H9 (cell line): ENCODE measurements around the gene EFEMP1. TPM values are rescaled to one million over a fixed set of nuclear protein-coding genes. Genes with fewer than 3 reads are reported as not detected.

ENCODE experiments used
- DNase-seq: peaks from one replicate; pipeline ENCODE4 v3.0.0-alpha.2; 2017
- H2AFZ ChIP-seq: one replicate; pipeline ENCODE4 v1.6.1; 2013; ENCODE audit warnings: mild to moderate bottlenecking, low read length, control low read depth, moderate library complexity
- H2AK5ac ChIP-seq: 2 replicates; pipeline ENCODE4 v1.6.1; 2013; ENCODE audit warnings: low read length, control low read depth, mixed read lengths; ENCODE audit not compliant: insufficient read length
- H2BK120ac ChIP-seq: one replicate; pipeline ENCODE4 v1.6.1; 2013; ENCODE audit warnings: low read depth, mild to moderate bottlenecking, low read length, control low read depth, inconsistent platforms; ENCODE audit not compliant: poor library complexity, severe bottlenecking
- H2BK12ac ChIP-seq: 2 replicates; pipeline ENCODE4 v1.6.1; 2013; ENCODE audit warnings: low read length, control low read depth, mixed read lengths, low read depth; ENCODE audit not compliant: insufficient read length
- H2BK15ac ChIP-seq: 2 replicates; pipeline ENCODE4 v1.6.1; 2013; ENCODE audit warnings: low read depth, low read length, control low read depth
- H2BK20ac ChIP-seq: one replicate; pipeline ENCODE4 v1.6.1; 2013; ENCODE audit warnings: low read depth, mild to moderate bottlenecking, low read length, control low read depth, inconsistent platforms; ENCODE audit not compliant: poor library complexity, severe bottlenecking
- H2BK5ac ChIP-seq: 2 replicates; pipeline ENCODE4 v1.6.1; 2013; ENCODE audit warnings: low read length, control low read depth, mixed read lengths; ENCODE audit not compliant: insufficient read length
- H3K14ac ChIP-seq: 2 replicates; pipeline ENCODE4 v1.6.1; 2013; ENCODE audit warnings: low read length, control low read depth; ENCODE audit not compliant: insufficient read depth
- H3K18ac ChIP-seq: 2 replicates; pipeline ENCODE4 v1.6.1; 2013; ENCODE audit warnings: low read depth, mild to moderate bottlenecking, mixed read lengths, low read length, control low read depth; ENCODE audit not compliant: insufficient read length
- H3K23ac ChIP-seq: 2 replicates; pipeline ENCODE4 v1.6.1; 2013; ENCODE audit warnings: low read length, control low read depth, mixed read lengths, low read depth; ENCODE audit not compliant: insufficient read length
- H3K23me2 ChIP-seq: 2 replicates; pipeline ENCODE4 v1.6.1; 2013; ENCODE audit warnings: low read depth, mild to moderate bottlenecking, mixed read lengths, low read length, control low read depth; ENCODE audit not compliant: insufficient read length, poor library complexity, severe bottlenecking
- H3K27ac ChIP-seq: 2 replicates; pipeline ENCODE4 v1.5.1; 2013; ENCODE audit warnings: low read length, control low read depth, mixed read lengths, low read depth; ENCODE audit not compliant: insufficient read length
- H3K27me3 ChIP-seq: 2 replicates; pipeline ENCODE4 v1.6.1; 2013; ENCODE audit warnings: low read length, control low read depth, inconsistent platforms; ENCODE audit not compliant: insufficient read depth
- H3K4ac ChIP-seq: 2 replicates; pipeline ENCODE4 v1.6.1; 2013; ENCODE audit warnings: low read depth, mild to moderate bottlenecking, control low read depth, inconsistent platforms, low read length, moderate library complexity
- H3K4me1 ChIP-seq: 2 replicates; pipeline ENCODE4 v1.6.1; 2013; ENCODE audit warnings: low read length, control low read depth, inconsistent platforms; ENCODE audit not compliant: insufficient read depth
- H3K4me2 ChIP-seq: 2 replicates; pipeline ENCODE4 v1.6.1; 2013; ENCODE audit warnings: low read length, control low read depth, mixed read lengths; ENCODE audit not compliant: insufficient read length, insufficient read depth
- H3K56ac ChIP-seq: 2 replicates; pipeline ENCODE4 v1.6.1; 2013; ENCODE audit warnings: low read depth, mild to moderate bottlenecking, mixed read lengths, low read length, control low read depth; ENCODE audit not compliant: insufficient read length
- H3K79me1 ChIP-seq: 2 replicates; pipeline ENCODE4 v1.6.1; 2013; ENCODE audit warnings: low read depth, mild to moderate bottlenecking, moderate library complexity, low read length, control low read depth, inconsistent platforms; ENCODE audit not compliant: insufficient read depth, poor library complexity, severe bottlenecking
- H3K79me2 ChIP-seq: 2 replicates; pipeline ENCODE4 v1.6.1; 2013; ENCODE audit warnings: low read length, control low read depth, inconsistent platforms; ENCODE audit not compliant: insufficient read depth
- H3K9ac ChIP-seq: 2 replicates; pipeline ENCODE4 v1.6.1; 2013; ENCODE audit warnings: low read length, control low read depth, mixed read lengths; ENCODE audit not compliant: insufficient read length; ENCODE audit errors: extremely low read depth
- H3K9me3 ChIP-seq: one replicate; pipeline ENCODE4 v1.6.1; 2013; ENCODE audit warnings: low read depth, low read length, inconsistent platforms; ENCODE audit not compliant: control insufficient read depth
- H3T11ph ChIP-seq: one replicate; pipeline ENCODE4 v1.6.1; 2013; ENCODE audit warnings: mild to moderate bottlenecking, low read length, control low read depth, inconsistent platforms
- H4K20me1 ChIP-seq: one replicate; pipeline ENCODE4 v1.6.1; 2013; ENCODE audit not compliant: control insufficient read depth, insufficient read length, insufficient read depth
- H4K5ac ChIP-seq: 2 replicates; pipeline ENCODE4 v1.6.1; 2013; ENCODE audit warnings: low read depth, mild to moderate bottlenecking, mixed read lengths, low read length, control low read depth; ENCODE audit not compliant: insufficient read length
- H4K8ac ChIP-seq: replicated peaks from 2 replicates; pipeline ENCODE4 v1.6.1; 2013; ENCODE audit warnings: low read length, control low read depth, mixed read lengths, low read depth; ENCODE audit not compliant: insufficient read length
- H4K91ac ChIP-seq: 2 replicates; pipeline ENCODE4 v1.6.1; 2013; ENCODE audit warnings: low read depth, mild to moderate bottlenecking, moderate library complexity, mixed read lengths, low read length, control low read depth; ENCODE audit not compliant: insufficient read length
- H3K27ac Mint-ChIP-seq, 3 experiments: 2 replicates in 2 of 3; 3 replicates in 1 of 3; pipeline ENCODE4 v1.8.0; 2020 to 2021; ENCODE audit warnings: mixed read lengths in 3 of 3, mild to moderate bottlenecking in 1 of 3, moderate library complexity in 1 of 3
- H3K27me3 Mint-ChIP-seq: 2 replicates; pipeline ENCODE4 v1.8.0; 2021; ENCODE audit warnings: low read depth, mild to moderate bottlenecking, moderate library complexity, mixed read lengths
- H3K36me3 Mint-ChIP-seq, 3 experiments: 2 replicates in 2 of 3; 3 replicates in 1 of 3; pipeline ENCODE4 v1.8.0; 2020 to 2021; ENCODE audit warnings: low read depth in 3 of 3, mixed read lengths in 3 of 3; ENCODE audit not compliant: insufficient read depth in 1 of 3
- H3K4me1 Mint-ChIP-seq, 2 experiments: 2 replicates each; pipeline ENCODE4 v1.8.0; 2020; ENCODE audit warnings: mixed read lengths in 2 of 2
- H3K4me3 Mint-ChIP-seq, 2 experiments: 2 replicates in 1 of 2; 3 replicates in 1 of 2; pipeline ENCODE4 v1.8.0; 2020 to 2021; ENCODE audit warnings: mild to moderate bottlenecking in 2 of 2, mixed read lengths in 2 of 2, moderate library complexity in 1 of 2
- H3K9me3 Mint-ChIP-seq, 2 experiments: 2 replicates in 1 of 2; 3 replicates in 1 of 2; pipeline ENCODE4 v1.8.0; 2020; ENCODE audit warnings: mild to moderate bottlenecking in 2 of 2, mixed read lengths in 2 of 2, moderate library complexity in 1 of 2
- WGBS: extraction: QIAGEN DNeasy Blood & Tissue Kit; methylation state at CpG from one replicate; pipeline ENCODE4 v1.1.7; 2013; ENCODE audit warnings: missing lambda C conversion rate, low lambda C conversion rate, mixed read lengths; ENCODE audit not compliant: insufficient read length; ENCODE audit errors: extremely low coverage; 5-methylcytosine and 5-hydroxymethylcytosine counted together
- total RNA-seq: library from RNA; stranded (reverse); gene quantifications from 2 replicates; pipeline ENCODE4 v1.2.1, GENCODE V29; 2021
- TF ChIP-seq, protein P1 (sequence below): fragments of 200-600 bp; sonication (generic); conservative IDR thresholded peaks from 3 replicates; pipeline ENCODE4 v1.8.0; 2021; ENCODE audit warnings: antibody characterized with exemption, mild to moderate bottlenecking

Gene EFEMP1
- total RNA-seq, 1 experiment from 2014 or later = 3.5 TPM

DNA sequence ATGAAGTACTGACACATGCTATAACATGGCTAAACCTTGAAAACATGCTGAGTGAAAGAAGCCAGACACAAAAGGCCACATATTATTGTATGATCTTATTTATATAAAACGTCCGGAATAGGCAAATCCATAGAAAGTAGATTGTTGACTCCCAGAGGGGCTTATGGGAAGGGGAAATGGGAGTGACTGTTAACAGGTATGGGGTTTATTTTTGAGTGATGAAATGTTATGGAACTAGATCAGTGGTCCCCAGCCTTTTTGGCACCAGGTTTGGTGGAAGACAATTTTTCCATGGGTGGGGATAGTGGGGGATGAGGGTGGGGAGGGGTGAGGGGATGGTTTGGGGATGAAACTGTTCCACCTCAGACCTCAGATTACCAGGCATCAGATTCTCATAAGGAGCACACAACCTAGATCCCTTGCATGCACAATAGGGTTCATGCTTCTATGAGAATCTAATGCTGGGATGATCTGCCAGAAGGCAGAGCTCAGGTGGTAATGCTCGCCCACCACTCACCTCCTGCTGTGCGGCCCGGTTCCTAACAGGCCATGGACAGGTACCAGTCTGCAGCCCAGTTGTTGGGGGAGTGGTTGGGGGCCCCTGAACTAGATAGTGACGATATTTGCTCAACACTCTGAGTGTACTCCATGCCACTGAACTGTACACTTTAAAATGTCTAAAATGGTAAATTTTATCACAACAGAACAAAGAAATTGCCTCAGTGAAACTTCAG, 59.1 kb downstream of the EFEMP1 start:
- Histone ChIP-seq H3K4ac (no peak overlapping the region), H2BK20ac (no peak overlapping the region), H3K56ac (no peak overlapping the region), H3T11ph (no peak overlapping the region), H3K14ac (no peak overlapping the region), H4K20me1 (no peaks in the 10 kb centered on the region), H3K23ac (no peak overlapping the region), H3K9me3 (no peaks in the 10 kb centered on the region), H4K8ac (no peak overlapping the region), H2BK12ac (no peak overlapping the region), H3K27me3 (no peaks in the 10 kb centered on the region), H2AFZ (no peak overlapping the region), H4K5ac (no peak overlapping the region), H2AK5ac (no peak overlapping the region), H3K27ac (no peak overlapping the region), H2BK120ac (no peak overlapping the region), H3K23me2 (no peaks in the 10 kb centered on the region), H3K9ac (no peak overlapping the region), H3K4me1 (no peaks in the 10 kb centered on the region), H4K91ac (no peak overlapping the region), H2BK5ac (no peak overlapping the region), H3K4me2 (no peak overlapping the region), H3K79me2 (no peaks in the 10 kb centered on the region), H2BK15ac (no peak overlapping the region), H3K18ac (no peak overlapping the region), H3K79me1 (no peaks in the 10 kb centered on the region)
- Mint-ChIP-seq H3K4me3 (no peak overlapping the region), H3K9me3 (no peaks in the 10 kb centered on the region), H3K27ac (no peak overlapping the region), H3K36me3 (no peaks in the 10 kb centered on the region), H3K4me1 (no peaks in the 10 kb centered on the region), H3K27me3 (no peaks in the 10 kb centered on the region)
- no CpG with 5 or more reads among the region's 6 CpGs for WGBS
- TF ChIP-seq, protein P1, sequence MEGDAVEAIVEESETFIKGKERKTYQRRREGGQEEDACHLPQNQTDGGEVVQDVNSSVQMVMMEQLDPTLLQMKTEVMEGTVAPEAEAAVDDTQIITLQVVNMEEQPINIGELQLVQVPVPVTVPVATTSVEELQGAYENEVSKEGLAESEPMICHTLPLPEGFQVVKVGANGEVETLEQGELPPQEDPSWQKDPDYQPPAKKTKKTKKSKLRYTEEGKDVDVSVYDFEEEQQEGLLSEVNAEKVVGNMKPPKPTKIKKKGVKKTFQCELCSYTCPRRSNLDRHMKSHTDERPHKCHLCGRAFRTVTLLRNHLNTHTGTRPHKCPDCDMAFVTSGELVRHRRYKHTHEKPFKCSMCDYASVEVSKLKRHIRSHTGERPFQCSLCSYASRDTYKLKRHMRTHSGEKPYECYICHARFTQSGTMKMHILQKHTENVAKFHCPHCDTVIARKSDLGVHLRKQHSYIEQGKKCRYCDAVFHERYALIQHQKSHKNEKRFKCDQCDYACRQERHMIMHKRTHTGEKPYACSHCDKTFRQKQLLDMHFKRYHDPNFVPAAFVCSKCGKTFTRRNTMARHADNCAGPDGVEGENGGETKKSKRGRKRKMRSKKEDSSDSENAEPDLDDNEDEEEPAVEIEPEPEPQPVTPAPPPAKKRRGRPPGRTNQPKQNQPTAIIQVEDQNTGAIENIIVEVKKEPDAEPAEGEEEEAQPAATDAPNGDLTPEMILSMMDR = no peak
- DNase-seq = no peak
